Measurements from ENCODE around the gene KRTAP9-1. TPM values are rescaled to one million over a fixed set of nuclear protein-coding genes. Genes with fewer than 3 reads are reported as not detected.
"Not testable (repeated sequence)": the region's sequence is repeated elsewhere in the genome, so short reads cannot be mapped to it uniquely, and the experiment has no call there.

The KRTAP9-1 gene
- polyA plus RNA-seq, 3 donors = not detected

DNA sequence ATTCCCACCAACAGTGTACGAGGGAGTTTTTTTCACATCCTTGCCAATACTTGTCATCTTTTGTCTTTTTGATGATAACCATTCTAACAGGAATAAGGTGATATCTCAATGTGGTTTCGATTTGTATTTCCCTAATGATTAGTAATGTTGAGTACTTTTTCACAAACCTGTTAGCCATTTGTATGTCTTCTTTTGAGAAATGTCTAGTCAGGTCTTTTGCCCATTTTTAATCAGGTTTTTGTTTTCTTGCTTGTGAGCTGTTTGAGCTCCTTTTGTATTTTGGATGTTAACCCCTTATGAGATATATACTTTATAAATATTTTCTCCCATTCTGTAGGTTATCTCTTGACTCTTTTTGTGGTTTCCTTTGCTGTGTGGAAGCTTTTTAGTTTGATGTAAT, 38.2 kb upstream of the KRTAP9-1 start:
- H3K79me2 ChIP-seq (ENCODE audit: insufficient read depth, low read length) = no peaks in the 10 kb centered on the region
- H3K36me3 Mint-ChIP-seq = no peaks in the 10 kb centered on the region
- no peak overlapping the region for H3K4me2 ChIP-seq (replicated peaks; ENCODE audit: extremely low read depth, low read length, poor library complexity, severe bottlenecking)
- H3K27me3 Mint-ChIP-seq (ENCODE audit: low read depth in 3 of 3) = peaks cover 2 to 8% (median 4%) of the 10 kb centered on the region in 3 donors
- intact Hi-C loops (cut with micrococcal nuclease) = no loop called here
- H3K4me3 Mint-ChIP-seq = no peak overlapping the region
- no peaks in the 10 kb centered on the region for H3K36me3 ChIP-seq (replicated peaks in 1 of 2; ENCODE audit: control insufficient read depth in 1 of 2, insufficient read depth in 2 of 2, low read length in 2 of 2)
- WGBS (ENCODE audit: insufficient coverage) = 80% methylated on average over 1 of the region's 2 CpGs
- DNase-seq = no peak
- no peaks in the 10 kb centered on the region for H3K9me3 ChIP-seq (replicated peaks in 1 of 2; ENCODE audit: control insufficient read depth in 1 of 2, insufficient read depth in 1 of 2, low read length in 2 of 2)
- TF ChIP-seq CTCF (IDR thresholded peaks at IDR 0.05) = no peak
- H3K27ac ChIP-seq (ENCODE audit: low read depth in 1 of 2, low read length in 2 of 2) = no peak overlapping the region
- peaks cover 0 to 2% (median 0%) of the 10 kb centered on the region in 7 donors for H3K9me3 Mint-ChIP-seq
- no peak overlapping the region for H3K9ac ChIP-seq (ENCODE audit: insufficient read depth, low read length, poor library complexity, severe bottlenecking)
- no peaks in the 10 kb centered on the region for H3K27me3 ChIP-seq (ENCODE audit: control insufficient read depth in 2 of 2, insufficient read depth in 2 of 2, low read length in 2 of 2)
- H3K4me3 ChIP-seq (replicated peaks in 1 of 3; ENCODE audit: low read depth in 2 of 3, low read length in 3 of 3) = no peak overlapping the region
- H3K4me1 ChIP-seq (ENCODE audit: control insufficient read depth in 1 of 2, insufficient read depth in 2 of 2, low read length in 2 of 2) = no peaks in the 10 kb centered on the region
- no peak overlapping the region for H3K27ac Mint-ChIP-seq
- H4K20me1 ChIP-seq (ENCODE audit: insufficient read depth, low read length) = no peaks in the 10 kb centered on the region
- no peaks in the 10 kb centered on the region for H3K4me1 Mint-ChIP-seq
- no peak overlapping the region for H2AFZ ChIP-seq (ENCODE audit: insufficient read depth, low read depth, low read length, poor library complexity, severe bottlenecking)

DNA sequence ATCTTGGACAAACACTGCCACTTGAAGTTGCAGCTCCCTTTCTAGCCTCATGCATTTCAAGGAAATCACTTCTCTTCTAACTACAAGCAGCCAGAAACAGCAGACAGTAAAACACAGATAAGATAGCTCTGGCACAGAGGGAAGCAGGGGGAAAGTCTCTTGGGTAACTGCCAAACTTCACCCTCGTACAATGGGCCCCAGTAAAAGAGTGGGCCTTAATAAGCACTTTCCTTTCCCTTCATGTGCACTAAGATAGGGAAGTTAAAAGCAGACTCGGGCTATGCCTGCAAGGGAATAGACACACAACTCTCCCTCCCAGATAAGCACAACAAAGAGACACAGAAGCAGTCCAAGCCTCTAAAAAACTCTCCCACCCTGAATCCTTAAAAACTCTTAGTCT, 35.8 kb upstream of the KRTAP9-1 start:
- H3K4me1 ChIP-seq (ENCODE audit: control insufficient read depth in 1 of 2, insufficient read depth in 2 of 2, low read length in 2 of 2) = no peaks in the 10 kb centered on the region
- H2AFZ ChIP-seq (ENCODE audit: insufficient read depth, low read depth, low read length, poor library complexity, severe bottlenecking) = no peak overlapping the region
- no peak overlapping the region for H3K27ac ChIP-seq (ENCODE audit: low read depth in 1 of 2, low read length in 2 of 2)
- Mint-ChIP-seq H3K4me1 (no peaks in the 10 kb centered on the region), H3K27ac (no peak overlapping the region), H3K9me3 (peaks cover 0 to 2% (median 0%) of the 10 kb centered on the region in 7 donors), H3K27me3 (ENCODE audit: low read depth in 3 of 3) (peaks cover 1 to 8% (median 4%) of the 10 kb centered on the region in 3 donors), H3K4me3 (no peak overlapping the region), H3K36me3 (no peaks in the 10 kb centered on the region)
- TF ChIP-seq CTCF (IDR thresholded peaks at IDR 0.05) = no peak
- no peaks in the 10 kb centered on the region for H3K79me2 ChIP-seq (ENCODE audit: insufficient read depth, low read length)
- DNase-seq = no peak
- H3K4me3 ChIP-seq (replicated peaks in 1 of 3; ENCODE audit: low read depth in 2 of 3, low read length in 3 of 3) = no peak overlapping the region
- no CpG with 5 or more reads among the region's 2 CpGs for WGBS (ENCODE audit: insufficient coverage)
- no peaks in the 10 kb centered on the region for H3K27me3 ChIP-seq (ENCODE audit: control insufficient read depth in 2 of 2, insufficient read depth in 2 of 2, low read length in 2 of 2)
- H4K20me1 ChIP-seq (ENCODE audit: insufficient read depth, low read length) = no peaks in the 10 kb centered on the region
- H3K4me2 ChIP-seq (replicated peaks; ENCODE audit: extremely low read depth, low read length, poor library complexity, severe bottlenecking) = no peak overlapping the region
- H3K9me3 ChIP-seq (replicated peaks in 1 of 2; ENCODE audit: control insufficient read depth in 1 of 2, insufficient read depth in 1 of 2, low read length in 2 of 2) = no peaks in the 10 kb centered on the region
- intact Hi-C loops (cut with micrococcal nuclease) = no loop called here
- H3K36me3 ChIP-seq (replicated peaks in 1 of 2; ENCODE audit: control insufficient read depth in 1 of 2, insufficient read depth in 2 of 2, low read length in 2 of 2) = no peaks in the 10 kb centered on the region
- H3K9ac ChIP-seq (ENCODE audit: insufficient read depth, low read length, poor library complexity, severe bottlenecking) = no peak overlapping the region

DNA sequence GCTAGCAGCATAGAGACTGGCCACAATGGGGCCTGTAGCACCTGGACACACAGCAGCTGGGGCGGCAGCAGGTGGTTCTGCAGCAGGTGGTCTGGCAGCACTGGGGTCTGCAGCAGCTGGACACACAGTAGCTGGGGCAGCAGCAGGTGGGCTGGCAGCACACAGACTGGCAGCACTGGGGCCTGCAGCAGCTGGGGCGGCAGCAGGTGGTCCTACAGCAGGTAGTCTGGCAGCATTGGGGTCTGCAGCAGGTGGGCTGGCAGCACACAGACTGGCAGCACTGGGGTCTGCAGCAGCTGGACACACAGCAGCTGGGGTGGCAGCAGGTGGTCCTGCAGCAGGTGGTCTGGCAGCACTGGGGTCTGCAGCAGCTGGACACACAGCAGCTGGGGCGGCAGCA, 29.5 kb upstream of the KRTAP9-1 start:
- WGBS (ENCODE audit: insufficient coverage) = 97% methylated on average over 2 of the region's 3 CpGs
- H3K4me1 ChIP-seq (ENCODE audit: control insufficient read depth in 1 of 2, insufficient read depth in 2 of 2, low read length in 2 of 2); H3K9me3 ChIP-seq (replicated peaks in 1 of 2; ENCODE audit: control insufficient read depth in 1 of 2, insufficient read depth in 1 of 2, low read length in 2 of 2); H2AFZ ChIP-seq (ENCODE audit: insufficient read depth, low read depth, low read length, poor library complexity, severe bottlenecking); H3K27ac Mint-ChIP-seq; DNase-seq; H3K4me3 ChIP-seq (replicated peaks in 1 of 3; ENCODE audit: low read depth in 2 of 3, low read length in 3 of 3); H3K27ac ChIP-seq (ENCODE audit: low read depth in 1 of 2, low read length in 2 of 2); H3K4me1 Mint-ChIP-seq; intact Hi-C loops (cut with micrococcal nuclease); H3K27me3 ChIP-seq (ENCODE audit: control insufficient read depth in 2 of 2, insufficient read depth in 2 of 2, low read length in 2 of 2); H3K4me3 Mint-ChIP-seq; H3K27me3 Mint-ChIP-seq (ENCODE audit: low read depth in 3 of 3); H3K9ac ChIP-seq (ENCODE audit: insufficient read depth, low read length, poor library complexity, severe bottlenecking); H3K79me2 ChIP-seq (ENCODE audit: insufficient read depth, low read length); H3K36me3 Mint-ChIP-seq; H3K4me2 ChIP-seq (replicated peaks; ENCODE audit: extremely low read depth, low read length, poor library complexity, severe bottlenecking); H4K20me1 ChIP-seq (ENCODE audit: insufficient read depth, low read length); H3K36me3 ChIP-seq (replicated peaks in 1 of 2; ENCODE audit: control insufficient read depth in 1 of 2, insufficient read depth in 2 of 2, low read length in 2 of 2); H3K9me3 Mint-ChIP-seq: not testable (repeated sequence)

Data from CD14-positive monocyte (primary cell).